Measurements from ENCODE around the gene EEFSEC.
A peak's percentile ranks its signal among the peaks of the same experiment; 100 is the strongest.

Gene EEFSEC

GRCh38 chr3:128432971-128433836 lies 279.9 kb downstream of the EEFSEC start:
- Histone ChIP-seq H3K4me1 (ENCODE audit: control insufficient read depth in 2 of 2, insufficient read depth in 1 of 2, low read depth in 1 of 2, low read length in 2 of 2) (peaks cover 16 to 17% of the 10 kb centered on the region in 2 donors), H3K9me3 (replicated peaks in 1 of 2; ENCODE audit: control insufficient read depth in 2 of 2, insufficient read depth in 1 of 2, low read depth in 1 of 2, low read length in 2 of 2) (no peaks in the 10 kb centered on the region), H4K8ac (ENCODE audit: low read depth, low read length) (peak overlapping the region; percentile 66), H3K18ac (ENCODE audit: low read length) (peak overlapping the region; percentile 98), H3K27ac (replicated peaks; ENCODE audit: low read length) (no peak overlapping the region), H3K23ac (ENCODE audit: low read depth, low read length, poor library complexity) (peak overlapping the region; percentile 80), H3K36me3 (replicated peaks in 1 of 2; ENCODE audit: control insufficient read depth in 2 of 2, insufficient read depth in 2 of 2, low read length in 2 of 2) (no peaks in the 10 kb centered on the region), H3K4me2 (ENCODE audit: insufficient read depth, low read length, poor library complexity, severe bottlenecking) (peak overlapping the region; percentile 79), H2AK5ac (ENCODE audit: low read depth, low read length) (peak overlapping the region; percentile 99), H3K79me1 (ENCODE audit: low read depth, low read length) (no peaks in the 10 kb centered on the region), H2BK120ac (ENCODE audit: low read depth, low read length) (peak overlapping the region; percentile 78), H2AFZ (ENCODE audit: low read length) (peak overlapping the region; percentile 85), H2BK5ac (ENCODE audit: low read length) (no peak overlapping the region), H2BK12ac (ENCODE audit: low read length) (peak overlapping the region; percentile 99), H3K27me3 (ENCODE audit: control insufficient read depth in 3 of 3, insufficient read depth in 3 of 3, low read depth in 1 of 3, low read length in 3 of 3) (peaks cover 0 to 86% (median 46%) of the 10 kb centered on the region in 3 experiments), H3K4me3 (ENCODE audit: low read length in 2 of 2) (peak overlapping the region; percentile 21 to 74), H2BK15ac (ENCODE audit: low read length) (peak overlapping the region; percentile 97), H3K4ac (ENCODE audit: low read length) (peak overlapping the region; percentile 53), H3K14ac (ENCODE audit: low read length) (peak overlapping the region; percentile 71), H3K9ac (ENCODE audit: low read depth, low read length, poor library complexity) (peak overlapping the region; percentile 63), H4K91ac (ENCODE audit: low read depth, low read length, poor library complexity) (peak overlapping the region; percentile 79)
- peak; percentile 56 for DNase-seq (ENCODE audit: low spot score)
- no CpG with 5 or more reads among the region's 53 CpGs for WGBS, 2 donors (ENCODE audit: extremely low coverage in 2 of 2, insufficient read length in 2 of 2, insufficient replicate concordance in 1 of 2)

DNA sequence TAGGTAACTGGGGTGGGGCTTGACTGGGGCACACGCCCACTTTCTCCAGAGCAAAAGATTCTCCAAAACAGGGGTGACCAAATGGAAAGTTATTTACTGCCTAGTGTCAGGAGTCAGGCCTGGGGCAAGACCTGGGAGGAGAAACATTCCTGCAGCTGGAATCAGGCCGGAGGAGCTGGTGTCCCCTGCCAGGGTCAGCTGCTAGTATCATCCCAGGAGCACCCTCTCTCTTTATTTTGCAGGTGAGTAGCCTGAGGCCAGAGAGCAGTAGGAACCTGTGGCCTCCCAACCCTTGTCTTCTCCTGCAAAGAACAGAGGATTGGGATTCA lies 280.5 kb downstream of the EEFSEC start:
- Histone ChIP-seq H3K4ac (ENCODE audit: low read length) (no peak overlapping the region), H3K79me1 (ENCODE audit: low read depth, low read length) (no peaks in the 10 kb centered on the region), H2BK12ac (ENCODE audit: low read length) (no peak overlapping the region), H3K9me3 (replicated peaks in 1 of 2; ENCODE audit: control insufficient read depth in 2 of 2, insufficient read depth in 1 of 2, low read depth in 1 of 2, low read length in 2 of 2) (no peaks in the 10 kb centered on the region), H3K27me3 (ENCODE audit: control insufficient read depth in 3 of 3, insufficient read depth in 3 of 3, low read depth in 1 of 3, low read length in 3 of 3) (peaks cover 0 to 84% (median 41%) of the 10 kb centered on the region in 3 experiments), H3K27ac (replicated peaks; ENCODE audit: low read length) (no peak overlapping the region), H3K18ac (ENCODE audit: low read length) (peak overlapping the region; percentile 98), H3K36me3 (replicated peaks in 1 of 2; ENCODE audit: control insufficient read depth in 2 of 2, insufficient read depth in 2 of 2, low read length in 2 of 2) (no peaks in the 10 kb centered on the region), H3K4me1 (ENCODE audit: control insufficient read depth in 2 of 2, insufficient read depth in 1 of 2, low read depth in 1 of 2, low read length in 2 of 2) (peaks cover 15 to 17% of the 10 kb centered on the region in 2 donors), H2BK5ac (ENCODE audit: low read length) (no peak overlapping the region), H2AK5ac (ENCODE audit: low read depth, low read length) (peak overlapping the region; percentile 99), H3K4me3 (ENCODE audit: low read length in 2 of 2) (no peak overlapping the region), H4K91ac (ENCODE audit: low read depth, low read length, poor library complexity) (no peak overlapping the region), H2BK15ac (ENCODE audit: low read length) (no peak overlapping the region), H3K4me2 (ENCODE audit: insufficient read depth, low read length, poor library complexity, severe bottlenecking) (no peak overlapping the region), H3K14ac (ENCODE audit: low read length) (no peak overlapping the region), H2AFZ (ENCODE audit: low read length) (no peak overlapping the region), H4K8ac (ENCODE audit: low read depth, low read length) (no peak overlapping the region), H2BK120ac (ENCODE audit: low read depth, low read length) (no peak overlapping the region), H3K9ac (ENCODE audit: low read depth, low read length, poor library complexity) (peak overlapping the region; percentile 63), H3K23ac (ENCODE audit: low read depth, low read length, poor library complexity) (peak overlapping the region; percentile 80)
- no peak for DNase-seq (ENCODE audit: low spot score)
- WGBS, 2 donors (ENCODE audit: extremely low coverage in 2 of 2, insufficient read length in 2 of 2, insufficient replicate concordance in 1 of 2): no CpG with 5 or more reads among the region's 2 CpGs

DNA sequence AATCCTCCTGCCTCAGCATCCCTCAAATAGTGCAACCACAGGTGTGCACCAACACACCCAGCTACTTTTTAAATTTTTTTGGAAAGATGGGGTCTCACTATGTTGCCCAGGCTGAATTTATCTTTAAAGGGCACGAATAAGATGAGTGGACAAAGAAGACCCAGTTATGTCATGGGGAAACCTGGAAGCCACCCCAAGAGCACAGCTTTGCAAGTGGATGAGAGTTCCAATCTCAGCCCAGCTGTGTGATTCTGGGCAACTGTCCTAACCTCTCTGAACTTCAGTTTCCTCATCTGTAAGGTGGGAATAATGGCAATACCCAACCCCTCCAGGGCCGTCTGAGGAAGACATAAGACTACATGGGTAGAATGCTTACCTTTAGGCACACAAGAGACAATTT lies 281.2 kb downstream of the EEFSEC start:
- Histone ChIP-seq H2BK15ac (ENCODE audit: low read length) (no peak overlapping the region), H3K4ac (ENCODE audit: low read length) (no peak overlapping the region), H3K9me3 (replicated peaks in 1 of 2; ENCODE audit: control insufficient read depth in 2 of 2, insufficient read depth in 1 of 2, low read depth in 1 of 2, low read length in 2 of 2) (no peaks in the 10 kb centered on the region), H3K14ac (ENCODE audit: low read length) (no peak overlapping the region), H3K27me3 (ENCODE audit: control insufficient read depth in 3 of 3, insufficient read depth in 3 of 3, low read depth in 1 of 3, low read length in 3 of 3) (peaks cover 0 to 80% (median 36%) of the 10 kb centered on the region in 3 experiments), H3K23ac (ENCODE audit: low read depth, low read length, poor library complexity) (no peak overlapping the region), H3K4me1 (ENCODE audit: control insufficient read depth in 2 of 2, insufficient read depth in 1 of 2, low read depth in 1 of 2, low read length in 2 of 2) (peaks cover 15 to 17% of the 10 kb centered on the region in 2 donors), H3K9ac (ENCODE audit: low read depth, low read length, poor library complexity) (no peak overlapping the region), H2BK5ac (ENCODE audit: low read length) (no peak overlapping the region), H2BK12ac (ENCODE audit: low read length) (no peak overlapping the region), H2BK120ac (ENCODE audit: low read depth, low read length) (no peak overlapping the region), H3K79me1 (ENCODE audit: low read depth, low read length) (no peaks in the 10 kb centered on the region), H3K18ac (ENCODE audit: low read length) (no peak overlapping the region), H4K91ac (ENCODE audit: low read depth, low read length, poor library complexity) (no peak overlapping the region), H4K8ac (ENCODE audit: low read depth, low read length) (no peak overlapping the region), H2AFZ (ENCODE audit: low read length) (no peak overlapping the region), H3K4me2 (ENCODE audit: insufficient read depth, low read length, poor library complexity, severe bottlenecking) (no peak overlapping the region), H3K36me3 (replicated peaks in 1 of 2; ENCODE audit: control insufficient read depth in 2 of 2, insufficient read depth in 2 of 2, low read length in 2 of 2) (no peaks in the 10 kb centered on the region), H3K4me3 (ENCODE audit: low read length in 2 of 2) (no peak overlapping the region), H3K27ac (replicated peaks; ENCODE audit: low read length) (no peak overlapping the region), H2AK5ac (ENCODE audit: low read depth, low read length) (no peak overlapping the region)
- DNase-seq (ENCODE audit: low spot score): no peak
- WGBS, 2 donors (ENCODE audit: extremely low coverage in 2 of 2, insufficient read length in 2 of 2, insufficient replicate concordance in 1 of 2): no CpG with 5 or more reads among the region's 2 CpGs

GRCh38 chr3:128435058-128435457 lies 281.8 kb downstream of the EEFSEC start:
- H3K79me1 ChIP-seq (ENCODE audit: low read depth, low read length): no peaks in the 10 kb centered on the region
- no peak overlapping the region for H2AFZ ChIP-seq (ENCODE audit: low read length)
- DNase-seq (ENCODE audit: low spot score): no peak
- H3K14ac ChIP-seq (ENCODE audit: low read length): peak overlapping the region; percentile 12
- H2BK120ac ChIP-seq (ENCODE audit: low read depth, low read length): peak overlapping the region; percentile 27
- H2BK5ac ChIP-seq (ENCODE audit: low read length): no peak overlapping the region
- H3K9me3 ChIP-seq (replicated peaks in 1 of 2; ENCODE audit: control insufficient read depth in 2 of 2, insufficient read depth in 1 of 2, low read depth in 1 of 2, low read length in 2 of 2): no peaks in the 10 kb centered on the region
- no peak overlapping the region for H3K4ac ChIP-seq (ENCODE audit: low read length)
- peaks cover 15 to 17% of the 10 kb centered on the region in 2 donors for H3K4me1 ChIP-seq (ENCODE audit: control insufficient read depth in 2 of 2, insufficient read depth in 1 of 2, low read depth in 1 of 2, low read length in 2 of 2)
- peak overlapping the region; percentile 69 for H3K18ac ChIP-seq (ENCODE audit: low read length)
- no peak overlapping the region for H3K27ac ChIP-seq (replicated peaks; ENCODE audit: low read length)
- no peak overlapping the region for H3K4me3 ChIP-seq (ENCODE audit: low read length in 2 of 2)
- no peak overlapping the region for H2BK12ac ChIP-seq (ENCODE audit: low read length)
- H3K36me3 ChIP-seq (replicated peaks in 1 of 2; ENCODE audit: control insufficient read depth in 2 of 2, insufficient read depth in 2 of 2, low read length in 2 of 2): no peaks in the 10 kb centered on the region
- no peak overlapping the region for H3K4me2 ChIP-seq (ENCODE audit: insufficient read depth, low read length, poor library complexity, severe bottlenecking)
- no peak overlapping the region for H4K8ac ChIP-seq (ENCODE audit: low read depth, low read length)
- no peak overlapping the region for H3K9ac ChIP-seq (ENCODE audit: low read depth, low read length, poor library complexity)
- peak overlapping the region; percentile 38 for H4K91ac ChIP-seq (ENCODE audit: low read depth, low read length, poor library complexity)
- peak overlapping the region; percentile 81 for H2BK15ac ChIP-seq (ENCODE audit: low read length)
- H3K27me3 ChIP-seq (ENCODE audit: control insufficient read depth in 3 of 3, insufficient read depth in 3 of 3, low read depth in 1 of 3, low read length in 3 of 3): peaks cover 0 to 80% (median 31%) of the 10 kb centered on the region in 3 experiments
- no peak overlapping the region for H3K23ac ChIP-seq (ENCODE audit: low read depth, low read length, poor library complexity)
- peak overlapping the region; percentile 83 for H2AK5ac ChIP-seq (ENCODE audit: low read depth, low read length)
- no CpG with 5 or more reads among the region's 6 CpGs for WGBS, 2 donors (ENCODE audit: extremely low coverage in 2 of 2, insufficient read length in 2 of 2, insufficient replicate concordance in 1 of 2)
